K562 (cell line): Measurements from ENCODE around the gene PPP2R2D. TPM values are rescaled to one million over a fixed set of nuclear protein-coding genes. Genes with fewer than 3 reads are reported as not detected.
"Not testable (repeated sequence)": the region's sequence is repeated elsewhere in the genome, so short reads cannot be mapped to it uniquely, and the experiment has no call there.

ENCODE experiments used
- ATAC-seq: fragments of 200-7000 bp; cut with Tn5 transposase; 3 replicates; pipeline ENCODE4 v1.9.1; 2020; ENCODE audit warnings: moderate library complexity
- BruUV-seq: library from RNA; stranded (reverse); fragments of 400-500 nt; replicated peaks from 2 replicates; lab custom pipeline; 2021; lab: Mats Ljungman, UMichigan
- CTCF ChIA-PET: fragments of 300-600 bp; formaldehyde crosslinking; extraction: SDS; loops from one replicate; lab custom pipeline; 2021; ENCODE audit warnings: low intra/inter-chr PET ratio; lab: Yijun Ruan, JAX
- POLR2A ChIA-PET: fragments of 300-600, 350-650 bp; sonication (Branson Sonifier 250); formaldehyde crosslinking; extraction: SDS; loops from one replicate; lab custom pipeline; 2021; ENCODE audit warnings: antibody characterized with exemption, inconsistent platforms; lab: Yijun Ruan, JAX
- DNase-seq, 4 experiments: peaks; one replicate each; pipeline versions ENCODE4 v3.0.0 to v3.0.0-alpha.2; 2011 to 2018; ENCODE audit warnings: low spot score in 3 of 4, mixed read lengths in 3 of 4; ENCODE audit errors: extremely low read depth in 1 of 4
- FAIRE-seq: peaks from 2 replicates; lab custom pipeline; 2011; peaks lifted over from hg19 to GRCh38; lab: Jason Lieb, UNC
- H2AFZ ChIP-seq: 2 replicates; pipeline ENCODE4 v1.6.0; 2011; ENCODE audit warnings: low read depth, low read length, control low read depth, inconsistent platforms
- H3K27ac ChIP-seq: fragments of 200-600 bp; 3 replicates; pipeline ENCODE4 v1.8.0; 2011; ENCODE audit warnings: low read depth, mild to moderate bottlenecking, control low read depth, inconsistent platforms, low read length, moderate library complexity, mixed read lengths; ENCODE audit errors: extremely low read depth
- H3K27me3 ChIP-seq, 2 experiments: fragments of 300-600 bp in 1 of 2; 2 replicates in 1 of 2; 3 replicates in 1 of 2; pipeline versions ENCODE4 v1.6.0 to v1.8.0; 2011; ENCODE audit warnings: inconsistent platforms in 2 of 2, low read length in 2 of 2, mild to moderate bottlenecking in 1 of 2, mixed read lengths in 1 of 2, moderate library complexity in 1 of 2; ENCODE audit not compliant: control insufficient read depth in 2 of 2, insufficient read depth in 2 of 2
- H3K36me3 ChIP-seq: fragments of 300-600 bp; 3 replicates; pipeline ENCODE4 v1.8.0; 2011; ENCODE audit warnings: mild to moderate bottlenecking, low read length, inconsistent platforms; ENCODE audit not compliant: control insufficient read depth, insufficient read depth
- H3K4me1 ChIP-seq, 2 experiments: fragments of 200-600 bp in 1 of 2; replicated peaks in 1 of 2; 2 replicates in 1 of 2; 3 replicates in 1 of 2; pipeline versions ENCODE4 v1.5.1 to v1.8.0; 2011; ENCODE audit warnings: inconsistent platforms in 2 of 2, low read length in 2 of 2, mild to moderate bottlenecking in 1 of 2, mixed read lengths in 1 of 2, moderate library complexity in 1 of 2; ENCODE audit not compliant: control insufficient read depth in 2 of 2, insufficient read depth in 2 of 2
- H3K4me2 ChIP-seq: 2 replicates; pipeline ENCODE4 v1.6.1; 2011; ENCODE audit warnings: low read length, control low read depth, inconsistent platforms, mixed read lengths; ENCODE audit not compliant: insufficient read depth
- H3K4me3 ChIP-seq: fragments of 200-600 bp; sonication (generic), shearing (Covaris generic); 2 replicates; pipeline ENCODE4 v1.5.1; 2016; ENCODE audit warnings: control low read depth, inconsistent platforms
- H3K79me2 ChIP-seq: fragments of 200-600 bp; 3 replicates; pipeline ENCODE4 v1.8.0; 2011; ENCODE audit warnings: low read length, inconsistent platforms; ENCODE audit not compliant: control insufficient read depth, insufficient read depth
- H3K9ac ChIP-seq, 2 experiments: 2 replicates each; pipeline versions ENCODE4 v1.6.0 to v1.6.1; 2011; ENCODE audit warnings: low read depth in 2 of 2, low read length in 2 of 2, control low read depth in 1 of 2, inconsistent platforms in 1 of 2, mild to moderate bottlenecking in 1 of 2, mixed read lengths in 1 of 2; ENCODE audit not compliant: insufficient read depth in 1 of 2
- H3K9me1 ChIP-seq: one replicate; pipeline ENCODE4 v1.6.0; 2011; ENCODE audit warnings: inconsistent platforms, mild to moderate bottlenecking, low read length, moderate library complexity; ENCODE audit not compliant: control insufficient read depth, insufficient read depth
- H3K9me3 ChIP-seq: replicated peaks from 2 replicates; pipeline ENCODE4 v1.5.1; 2011; ENCODE audit warnings: low read depth, low read length, inconsistent platforms; ENCODE audit not compliant: control insufficient read depth, insufficient read depth
- H4K20me1 ChIP-seq: replicated peaks from 2 replicates; pipeline ENCODE4 v1.6.1; 2011; ENCODE audit warnings: low read length, inconsistent platforms, mixed read lengths; ENCODE audit not compliant: control insufficient read depth, insufficient read depth
- ZBTB11 ChIP-seq, 3 experiments: fragments of 200-800 bp in 1 of 3; fragments of 250-450 bp in 1 of 3; fragments of 450-650 bp in 1 of 3; sonication (Bioruptor Pico) in 1 of 3; sonication (Bioruptor generic) in 1 of 3; formaldehyde crosslinking in 1 of 3; IDR thresholded peaks; 2 replicates each; pipeline versions ENCODE4 v1.6.1 to v1.8.0; 2016 to 2022; ENCODE audit warnings: mild to moderate bottlenecking in 2 of 3, missing genetic modification characterization in 2 of 3, missing compliant biosample characterization in 1 of 3, moderate library complexity in 1 of 3
- WGBS: fragments of 100-300 bp; shearing (Covaris generic); methylation state at CpG from one replicate; pipeline ENCODE4 v1.1.6; 2016; ENCODE audit warnings: low coverage, mixed read lengths; ENCODE audit not compliant: insufficient coverage; ENCODE audit errors: missing lambda C conversion rate; 5-methylcytosine and 5-hydroxymethylcytosine counted together
- in situ Hi-C: fragments of 300-500 bp; cut with MboI; formaldehyde crosslinking; loops from 4 replicates; pipeline ENCODE4 v1.15.0; 2018; ENCODE audit warnings: inconsistent platforms, mixed read lengths
- intact Hi-C: fragments of 100-400 bp; cut with micrococcal nuclease; formaldehyde crosslinking; loops from 2 replicates; pipeline ENCODE4 v1.14.2; 2022
- polyA plus RNA-seq, 8 experiments: library from polyadenylated mRNA; depleted of rRNA in 4 of 8; stranded (reverse) in 5 of 8; unstranded in 3 of 8; fragments of >200 nt; fragmentation: Nextera tagmentation in 2 of 8; fragmentation: Illumina TruSeq in 1 of 8; extraction: Ambion mirVana in 2 of 8; extraction: Trizol in 1 of 8; gene quantifications; 2 replicates each; pipeline versions ENCODE4 v1.2.1 to v1.2.3, GENCODE V29; 2011 to 2014; ENCODE audit warnings: inconsistent platforms in 1 of 8, missing spikeins in 1 of 8
- total RNA-seq, 7 experiments: library from RNA; depleted of rRNA in 6 of 7; stranded (reverse); fragments of >200 nt in 6 of 7; fragmentation: Illumina TruSeq in 2 of 7; extraction: Trizol in 2 of 7; gene quantifications; 2 replicates each; pipeline versions ENCODE4 v1.2.1 to v1.2.3, GENCODE V29; 2011 to 2021; ENCODE audit warnings: low replicate concordance in 1 of 7

The PPP2R2D gene
- total and polyA plus RNA-seq, 9 of the 15 experiments (the other 6 are each of a cell fraction or from before 2014, with no cell fraction given), result 1.9 to 37.0 (median 26.8) TPM

GRCh38 chr10:131917496-131917895 is 16.7 kb downstream of the PPP2R2D start:
- DNase-seq, H3K27me3 ChIP-seq, H3K9ac ChIP-seq, FAIRE-seq, H2AFZ ChIP-seq, BruUV-seq, ATAC-seq, intact Hi-C loops, POLR2A ChIA-PET, H3K4me3 ChIP-seq, H3K9me1 ChIP-seq, H4K20me1 ChIP-seq, CTCF ChIA-PET, H3K9me3 ChIP-seq, in situ Hi-C loops, H3K4me2 ChIP-seq: not testable (repeated sequence)
- TF ChIP-seq ZBTB11 (CRISPR knock-in tag; IDR thresholded peaks at IDR 0.05), result 0 out of 6 replicates have a peak, but pooled peaks of 1 of the 3 experiments have one; percentile 20
- peaks cover 20% of the 10 kb centered on the region for H3K36me3 ChIP-seq
- peak overlapping the region; percentile 59; the same call in 1 of the 3 replicates for H3K27ac ChIP-seq
- H3K4me1 ChIP-seq, result peaks cover 10 to 57% of the 10 kb centered on the region in 2 experiments
- H3K79me2 ChIP-seq, result peaks cover 80% of the 10 kb centered on the region
- WGBS, result no CpG with 5 or more reads among the region's 11 CpGs

- H2AFZ ChIP-seq, H3K9me3 ChIP-seq, H3K4me3 ChIP-seq, CTCF ChIA-PET, ATAC-seq, H3K4me2 ChIP-seq, H3K9ac ChIP-seq, DNase-seq, H3K27me3 ChIP-seq, in situ Hi-C loops, BruUV-seq, H4K20me1 ChIP-seq, intact Hi-C loops, POLR2A ChIA-PET, FAIRE-seq, H3K9me1 ChIP-seq: not testable (repeated sequence)
- peak overlapping the region; percentile 78 for H3K27ac ChIP-seq
- peaks cover 83% of the 10 kb centered on the region for H3K79me2 ChIP-seq
- H3K4me1 ChIP-seq, result peaks cover 10 to 55% of the 10 kb centered on the region in 2 experiments
- 80% methylated on average over 1 of the region's 14 CpGs for WGBS
- H3K36me3 ChIP-seq, result peaks cover 14% of the 10 kb centered on the region; the same call in 2 of the 3 replicates
Observed at GRCh38 chr10:131919461-131919860, 18.7 kb downstream of the PPP2R2D start.
